GM21576 (cell line): ENCODE results near the gene ADAM30.
"Not testable (repeated sequence)": the region's sequence is repeated elsewhere in the genome, so short reads cannot be mapped to it uniquely, and the experiment has no call there.

ENCODE experiments used
- ATAC-seq: cut with Tn5 transposase; IDR thresholded peaks from one replicate; pipeline ENCODE4 v1.9.1; 2021; ENCODE audit warnings: mild to moderate bottlenecking, moderate library complexity; ENCODE audit not compliant: unreplicated experiment

ADAM30 gene

GRCh38 chr1:119879510-119880434 lies 16.5 kb downstream of the ADAM30 start:
- ATAC-seq = no peak

GRCh38 chr1:119878171-119878570 lies 18.1 kb downstream of the ADAM30 start:
- ATAC-seq = no peak

GRCh38 chr1:119874186-119874585 lies 22.1 kb downstream of the ADAM30 start:
- ATAC-seq = no peak

GRCh38 chr1:119873135-119874015 lies 22.9 kb downstream of the ADAM30 start:
- ATAC-seq = no peak

- ATAC-seq = no peak
These were observed 24.4 kb downstream of the ADAM30 start for GRCh38 chr1:119871881-119872280.

GRCh38 chr1:119870917-119871596 lies 25.3 kb downstream of the ADAM30 start:
- no peak for ATAC-seq

- no peak for ATAC-seq
These were observed 26.3 kb downstream of the ADAM30 start for GRCh38 chr1:119869995-119870394.

- ATAC-seq = no peak
These were observed 28.1 kb downstream of the ADAM30 start for GRCh38 chr1:119868176-119868575.

GRCh38 chr1:119866451-119866850 lies 29.9 kb downstream of the ADAM30 start:
- no peak for ATAC-seq

GRCh38 chr1:119865627-119866026 lies 30.7 kb downstream of the ADAM30 start:
- no peak for ATAC-seq

GRCh38 chr1:119862276-119862675 lies 34.0 kb downstream of the ADAM30 start:
- no peak for ATAC-seq

GRCh38 chr1:119861547-119861946 lies 34.8 kb downstream of the ADAM30 start:
- no peak for ATAC-seq

- ATAC-seq = no peak
These were observed 36.7 kb downstream of the ADAM30 start for GRCh38 chr1:119859647-119860046.

- ATAC-seq = not testable (repeated sequence)
These were observed 37.6 kb downstream of the ADAM30 start for GRCh38 chr1:119858556-119859214.

GRCh38 chr1:119858126-119858525 lies 38.2 kb downstream of the ADAM30 start:
- no peak for ATAC-seq

GRCh38 chr1:119853155-119853554 lies 43.2 kb downstream of the ADAM30 start:
- no peak for ATAC-seq

- ATAC-seq = not testable (repeated sequence)
These were observed 52.1 kb downstream of the ADAM30 start for GRCh38 chr1:119844206-119844605.
